Anterior cingulate cortex (tissue), 58 donors: ENCODE results near the gene PSMC6.

Source experiments
- DNase-seq, 58 donors: peaks; one replicate each; lab custom pipeline; 2025; lab: John Stamatoyannopoulos, UW

PSMC6 gene

GRCh38 chr14:52776816-52777215, 69.8 kb downstream of the PSMC6 start:
- no peak for DNase-seq
